Epithelial cell of proximal tubule (primary cell): ENCODE data around the gene WFDC6. TPM values are rescaled to one million over a fixed set of nuclear protein-coding genes. Genes with fewer than 3 reads are reported as not detected.

Source experiments
- DNase-seq: peaks from one replicate; pipeline ENCODE4 v3.0.0-alpha.2; 2011; ENCODE audit warnings: low read depth
- H3K4me3 ChIP-seq: 2 replicates; pipeline ENCODE4 v1.5.1; 2011; ENCODE audit warnings: low read depth, mild to moderate bottlenecking, low read length
- total RNA-seq: library from RNA; depleted of rRNA; stranded (reverse); fragments of >200 nt; gene quantifications from 2 replicates; pipeline ENCODE4 v1.2.3, GENCODE V29; 2015
- TF ChIP-seq, protein P1 (sequence below): conservative IDR thresholded peaks from 2 replicates; pipeline ENCODE4 v1.5.1; 2012; ENCODE audit warnings: low read depth, mild to moderate bottlenecking, low read length

Gene WFDC6
- total RNA-seq, 1 donor from 2014 or later: not detected

DNA sequence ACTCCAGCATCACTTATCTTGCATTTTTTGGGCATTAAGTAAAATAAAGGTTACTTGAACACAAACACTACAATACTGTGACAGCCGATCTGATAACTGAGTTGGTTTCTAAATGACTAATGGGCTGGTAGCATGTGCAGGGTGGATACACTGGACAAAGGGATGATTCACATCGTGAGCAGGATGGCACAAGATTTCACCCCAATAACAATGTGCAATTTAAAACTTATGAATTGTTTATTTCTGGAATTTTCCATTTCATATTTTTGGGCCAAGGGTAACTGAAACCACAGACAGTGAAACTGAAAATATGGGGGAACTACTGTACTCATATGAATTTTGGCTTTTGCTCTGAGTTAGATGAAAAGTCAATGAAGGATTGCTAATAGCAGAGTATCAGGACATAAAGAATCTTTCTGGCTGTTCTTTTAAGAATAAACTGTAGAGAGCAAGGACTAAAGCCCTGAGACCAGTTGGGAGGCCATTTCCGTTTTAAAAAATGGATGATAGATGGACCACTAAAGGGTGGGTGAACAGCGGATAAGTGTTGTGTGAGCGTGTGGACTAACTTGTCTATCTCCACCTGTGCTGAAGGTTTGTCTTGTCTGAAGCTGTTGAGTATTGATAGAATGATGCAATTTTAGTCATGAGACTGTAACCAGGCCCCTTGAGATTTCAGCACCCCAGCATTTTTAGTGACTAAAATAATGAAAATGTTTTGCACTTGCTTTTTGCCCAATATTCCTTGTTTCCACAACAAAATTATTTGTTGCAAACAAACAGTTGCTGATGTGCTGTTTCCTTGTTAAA, 32.1 kb downstream of the WFDC6 start:
- DNase-seq: no peak
- no peak overlapping the region for H3K4me3 ChIP-seq
- TF ChIP-seq, protein P1, sequence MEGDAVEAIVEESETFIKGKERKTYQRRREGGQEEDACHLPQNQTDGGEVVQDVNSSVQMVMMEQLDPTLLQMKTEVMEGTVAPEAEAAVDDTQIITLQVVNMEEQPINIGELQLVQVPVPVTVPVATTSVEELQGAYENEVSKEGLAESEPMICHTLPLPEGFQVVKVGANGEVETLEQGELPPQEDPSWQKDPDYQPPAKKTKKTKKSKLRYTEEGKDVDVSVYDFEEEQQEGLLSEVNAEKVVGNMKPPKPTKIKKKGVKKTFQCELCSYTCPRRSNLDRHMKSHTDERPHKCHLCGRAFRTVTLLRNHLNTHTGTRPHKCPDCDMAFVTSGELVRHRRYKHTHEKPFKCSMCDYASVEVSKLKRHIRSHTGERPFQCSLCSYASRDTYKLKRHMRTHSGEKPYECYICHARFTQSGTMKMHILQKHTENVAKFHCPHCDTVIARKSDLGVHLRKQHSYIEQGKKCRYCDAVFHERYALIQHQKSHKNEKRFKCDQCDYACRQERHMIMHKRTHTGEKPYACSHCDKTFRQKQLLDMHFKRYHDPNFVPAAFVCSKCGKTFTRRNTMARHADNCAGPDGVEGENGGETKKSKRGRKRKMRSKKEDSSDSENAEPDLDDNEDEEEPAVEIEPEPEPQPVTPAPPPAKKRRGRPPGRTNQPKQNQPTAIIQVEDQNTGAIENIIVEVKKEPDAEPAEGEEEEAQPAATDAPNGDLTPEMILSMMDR: no peak

- H3K4me3 ChIP-seq: no peak overlapping the region
- TF ChIP-seq, protein P1: no peak
- DNase-seq: no peak
Observed at GRCh38 chr20:45506398-45506797, 32.9 kb downstream of the WFDC6 start.

- no peak for DNase-seq
- TF ChIP-seq, protein P1: no peak
Observed at GRCh38 chr20:45503403-45503802, 35.9 kb downstream of the WFDC6 start.

DNA sequence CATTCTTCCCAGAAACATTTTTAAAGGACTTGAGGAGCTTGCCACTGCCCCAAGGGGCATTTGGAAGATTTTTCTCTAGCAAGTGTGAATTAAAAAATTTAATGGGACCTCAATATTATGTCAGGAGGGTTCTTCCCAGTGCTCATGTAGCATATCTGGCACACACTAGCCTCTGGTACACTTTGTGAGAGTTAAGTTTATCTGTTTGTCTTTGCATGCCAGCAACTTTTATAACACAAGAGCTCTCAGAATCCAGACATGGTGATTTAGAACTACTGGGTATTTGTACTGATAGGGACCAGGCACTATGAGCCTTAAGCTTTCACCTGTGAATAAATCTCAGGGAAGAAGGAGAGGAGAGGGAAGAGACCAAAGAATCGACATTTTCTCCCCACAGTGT, 36.7 kb downstream of the WFDC6 start:
- DNase-seq: no peak
- no peak overlapping the region for H3K4me3 ChIP-seq
- TF ChIP-seq, protein P1: no peak

More at GRCh38 chr20:45503403-45503802, 35.9 kb downstream of the WFDC6 start:
- H3K4me3 ChIP-seq: no peak overlapping the region

DNA sequence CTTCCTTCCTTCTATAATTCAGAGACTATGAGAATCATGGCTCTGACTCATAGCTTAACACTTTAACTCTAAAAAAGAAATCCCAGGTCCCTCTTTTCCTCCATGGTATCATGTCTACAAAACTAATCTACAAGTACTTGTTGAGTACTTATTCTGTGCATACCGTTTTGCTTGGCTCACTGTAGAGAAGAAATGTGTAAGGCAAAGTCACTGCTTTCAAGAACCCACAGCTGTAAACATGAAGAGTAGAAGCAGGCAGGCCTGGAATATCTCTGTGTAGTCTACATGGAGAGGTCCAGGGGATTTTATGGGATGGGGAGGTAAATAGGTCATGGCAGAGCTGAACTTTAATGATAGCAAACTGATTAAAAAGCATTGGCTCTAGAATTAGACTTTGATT, 37.7 kb downstream of the WFDC6 start:
- no peak for DNase-seq
- no peak overlapping the region for H3K4me3 ChIP-seq
- TF ChIP-seq, protein P1: no peak

DNA sequence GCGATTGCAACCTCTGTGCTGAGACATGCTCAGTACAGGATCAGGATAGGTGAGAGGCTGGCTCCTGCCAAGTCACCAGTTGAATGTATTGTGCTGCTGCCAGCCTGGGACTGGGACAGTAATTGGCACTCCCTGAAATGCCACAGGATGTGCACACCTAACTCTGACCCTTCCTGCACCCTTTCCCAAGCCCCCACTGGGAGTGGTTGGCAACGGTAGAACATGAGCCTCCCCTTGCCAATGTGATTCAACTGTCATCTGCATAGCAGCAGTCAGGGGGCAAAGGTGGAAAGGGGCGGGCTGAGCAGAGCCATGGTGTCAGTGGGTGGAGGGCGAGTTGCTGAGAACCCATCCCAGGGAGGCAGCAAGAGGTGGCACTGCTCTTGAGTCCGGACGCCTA, 39.3 kb downstream of the WFDC6 start:
- TF ChIP-seq, protein P1: no peak
- no peak for DNase-seq
- no peak overlapping the region for H3K4me3 ChIP-seq
